SU-DHL-6 (cell line): ENCODE data around the gene IFNL4.
"Not testable (repeated sequence)": the region's sequence is repeated elsewhere in the genome, so short reads cannot be mapped to it uniquely, and the experiment has no call there.

Source experiments
- EZH2phosphoT487 ChIP-seq: fragments of 200-600 bp; sonication (generic), shearing (Covaris generic); conservative IDR thresholded peaks from 2 replicates; pipeline ENCODE4 v1.6.1; 2018; ENCODE audit warnings: mild to moderate bottlenecking, antibody characterized with exemption, low read length, moderate library complexity, mixed read lengths
- TF ChIP-seq, protein P1 (sequence below): fragments of 200-600 bp; sonication (generic); IDR thresholded peaks from one replicate; pipeline ENCODE4 v1.5.1; 2017; ENCODE audit warnings: antibody characterized with exemption, mild to moderate bottlenecking, low read length, moderate library complexity; ENCODE audit not compliant: insufficient read depth, poor library complexity, severe bottlenecking

GRCh38 chr19:39244410-39245100 lies 4.1 kb downstream of the IFNL4 start, which contains the start of gene IFNL3:
- TF ChIP-seq, protein P1, sequence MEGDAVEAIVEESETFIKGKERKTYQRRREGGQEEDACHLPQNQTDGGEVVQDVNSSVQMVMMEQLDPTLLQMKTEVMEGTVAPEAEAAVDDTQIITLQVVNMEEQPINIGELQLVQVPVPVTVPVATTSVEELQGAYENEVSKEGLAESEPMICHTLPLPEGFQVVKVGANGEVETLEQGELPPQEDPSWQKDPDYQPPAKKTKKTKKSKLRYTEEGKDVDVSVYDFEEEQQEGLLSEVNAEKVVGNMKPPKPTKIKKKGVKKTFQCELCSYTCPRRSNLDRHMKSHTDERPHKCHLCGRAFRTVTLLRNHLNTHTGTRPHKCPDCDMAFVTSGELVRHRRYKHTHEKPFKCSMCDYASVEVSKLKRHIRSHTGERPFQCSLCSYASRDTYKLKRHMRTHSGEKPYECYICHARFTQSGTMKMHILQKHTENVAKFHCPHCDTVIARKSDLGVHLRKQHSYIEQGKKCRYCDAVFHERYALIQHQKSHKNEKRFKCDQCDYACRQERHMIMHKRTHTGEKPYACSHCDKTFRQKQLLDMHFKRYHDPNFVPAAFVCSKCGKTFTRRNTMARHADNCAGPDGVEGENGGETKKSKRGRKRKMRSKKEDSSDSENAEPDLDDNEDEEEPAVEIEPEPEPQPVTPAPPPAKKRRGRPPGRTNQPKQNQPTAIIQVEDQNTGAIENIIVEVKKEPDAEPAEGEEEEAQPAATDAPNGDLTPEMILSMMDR, result not testable (repeated sequence)
- TF ChIP-seq EZH2phosphoT487, result not testable (repeated sequence)
